ENCODE data around the gene MMP17.

MMP17 gene

GRCh38 chr12:131834798-131835615 is 6.8 kb downstream of the MMP17 start:
- Histone ChIP-seq H3K4me3 (replicated peaks; ENCODE audit: insufficient read depth, low read length) (no peak overlapping the region), H3K27ac (replicated peaks) (no peak overlapping the region), H3K27me3 (ENCODE audit: insufficient read depth, poor library complexity, severe bottlenecking) (peaks cover 26% of the 10 kb centered on the region)
- no peak for TF ChIP-seq REST (IDR thresholded peaks at IDR 0.05; ENCODE audit: insufficient replicate concordance, low read depth)
- TF ChIP-seq SPI1 (IDR thresholded peaks at IDR 0.05; ENCODE audit: borderline replicate concordance, low read depth): no peak
- no peak for TF ChIP-seq POLR2AphosphoS5 (IDR thresholded peaks at IDR 0.05; ENCODE audit: low read depth)
- TF ChIP-seq CTCF (IDR thresholded peaks at IDR 0.05; ENCODE audit: insufficient read depth, low read length): no peak
- DNase-seq (ENCODE audit: low read depth in 1 of 2, low spot score in 1 of 2): no peak

GRCh38 chr12:131835616-131836171 is 7.5 kb downstream of the MMP17 start:
- H3K27me3 ChIP-seq (ENCODE audit: insufficient read depth, poor library complexity, severe bottlenecking): peaks cover 24% of the 10 kb centered on the region
- no peak overlapping the region for H3K27ac ChIP-seq (replicated peaks)
- no peak for DNase-seq (ENCODE audit: low read depth in 1 of 2, low spot score in 1 of 2)
- TF ChIP-seq POLR2AphosphoS5 (IDR thresholded peaks at IDR 0.05; ENCODE audit: low read depth) (no peak), GABPA (IDR thresholded peaks at IDR 0.05; ENCODE audit: low read depth) (no peak), REST (IDR thresholded peaks at IDR 0.05; ENCODE audit: insufficient replicate concordance, low read depth) (no peak)
- no peak overlapping the region for H3K4me3 ChIP-seq (replicated peaks; ENCODE audit: insufficient read depth, low read length)

- no peak for TF ChIP-seq REST (IDR thresholded peaks at IDR 0.05; ENCODE audit: insufficient replicate concordance, low read depth)
- TF ChIP-seq CTCF (IDR thresholded peaks at IDR 0.05; ENCODE audit: insufficient read depth, low read length): no peak
- no peak for TF ChIP-seq GABPA (IDR thresholded peaks at IDR 0.05; ENCODE audit: low read depth)
- TF ChIP-seq POLR2AphosphoS5 (IDR thresholded peaks at IDR 0.05; ENCODE audit: low read depth): no peak
- no peak for TF ChIP-seq SPI1 (IDR thresholded peaks at IDR 0.05; ENCODE audit: borderline replicate concordance, low read depth)
- peaks cover 20% of the 10 kb centered on the region for H3K27me3 ChIP-seq (ENCODE audit: insufficient read depth, poor library complexity, severe bottlenecking)
- no peak overlapping the region for H3K27ac ChIP-seq (replicated peaks)
- no peak overlapping the region for H3K4me3 ChIP-seq (replicated peaks; ENCODE audit: insufficient read depth, low read length)
- no peak for DNase-seq (ENCODE audit: low read depth in 1 of 2, low spot score in 1 of 2)
These were observed 8.0 kb downstream of the MMP17 start for GRCh38 chr12:131836193-131836592.

Data from HL-60 (cell line).